Prostate gland (tissue), 2 donors: Measurements from ENCODE around the gene SPINK6. TPM values are rescaled to one million over a fixed set of nuclear protein-coding genes. Genes with fewer than 3 reads are reported as not detected.

Experiments
- DNase-seq: peaks from one replicate; pipeline ENCODE4 v3.0.0-alpha.2; 2019; ENCODE audit warnings: low spot score
- H3K27ac ChIP-seq, 2 donors: fragments of 200-600 bp; sonication (generic); 2 replicates each; pipeline ENCODE4 v1.5.1; 2017 to 2019
- H3K27me3 ChIP-seq: fragments of 200-600 bp; sonication (generic); replicated peaks from 2 replicates; pipeline ENCODE4 v1.5.1; 2019; ENCODE audit not compliant: insufficient read depth
- H3K36me3 ChIP-seq, 2 donors: fragments of 200-600 bp; sonication (generic); 1 replicate in 1 of 2; 2 replicates in 1 of 2; pipeline versions ENCODE4 v1.5.1 to v1.8.1; 2017 to 2019
- H3K4me1 ChIP-seq: fragments of 200-600 bp; sonication (generic); replicated peaks from 2 replicates; pipeline ENCODE4 v1.5.1; 2019
- H3K4me3 ChIP-seq, 2 donors: fragments of 200-600 bp; sonication (generic); 2 replicates each; pipeline ENCODE4 v1.5.1; 2017 to 2019
- H3K9me3 ChIP-seq: fragments of 200-600 bp; sonication (generic); 2 replicates; pipeline ENCODE4 v1.5.1; 2017
- POLR2A ChIP-seq: fragments of 450-650 bp; IDR thresholded peaks from one replicate; pipeline ENCODE4 v1.6.1; 2016; ENCODE audit warnings: antibody characterized with exemption, mild to moderate bottlenecking
- POLR2AphosphoS5 ChIP-seq: sonication (generic); formaldehyde crosslinking; IDR thresholded peaks from one replicate; pipeline ENCODE4 v1.6.1; 2017; ENCODE audit warnings: antibody characterized with exemption
- WGBS: methylation state at CpG from one replicate; pipeline ENCODE4 v1.1.5; 2018; 5-methylcytosine and 5-hydroxymethylcytosine counted together
- intact Hi-C: fragments of 100-400 bp; cut with DNase I; formaldehyde crosslinking; loops from one replicate; pipeline ENCODE4 v1.14.2; 2022
- total RNA-seq, 2 donors: library from RNA; depleted of rRNA; stranded (reverse); fragments of >200 nt; gene quantifications; one replicate each; pipeline ENCODE4 v1.1.0, GENCODE V29; 2016
- TF ChIP-seq, protein P1 (sequence below), 4 experiments: fragments of 200-600 bp in 2 of 4; fragments of 450-650 bp in 2 of 4; sonication (generic) in 2 of 4; IDR thresholded peaks; 1 replicate in 3 of 4; 2 replicates in 1 of 4; pipeline ENCODE4 v1.5.1; 2016 to 2019; ENCODE audit warnings: antibody characterized with exemption in 4 of 4, mild to moderate bottlenecking in 2 of 4, moderate library complexity in 2 of 4

The SPINK6 gene
- total RNA-seq, 2 donors from 2014 or later: not detected

DNA sequence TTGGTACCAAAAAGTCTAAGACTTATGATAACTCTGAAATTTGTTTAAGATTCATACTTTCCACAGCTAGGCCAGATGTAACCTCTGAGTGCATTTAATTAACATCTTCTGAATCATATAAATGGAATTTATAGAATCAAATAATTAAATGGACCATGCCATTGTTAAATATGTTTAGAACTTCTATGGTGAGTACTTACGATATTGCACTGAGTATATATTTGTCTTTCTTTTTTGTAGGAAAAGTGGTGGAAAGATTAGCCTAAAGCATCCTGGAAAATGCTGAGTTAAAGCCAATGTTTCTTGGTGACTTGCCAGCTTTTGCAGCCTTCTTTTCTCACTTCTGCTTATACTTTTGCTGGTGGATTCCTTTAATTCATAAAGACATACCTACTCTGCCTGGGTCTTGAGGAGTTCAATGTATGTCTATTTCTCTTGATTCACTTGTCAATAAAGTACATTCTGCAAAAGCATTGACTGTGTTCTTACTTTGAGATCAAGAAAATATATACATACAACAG is 11.9 kb downstream of the SPINK6 start:
- no peak for DNase-seq
- Histone ChIP-seq H3K9me3 (no peaks in the 10 kb centered on the region), H3K4me3 (no peak overlapping the region), H3K36me3 (no peaks in the 10 kb centered on the region), H3K27ac (no peak overlapping the region), H3K27me3 (no peaks in the 10 kb centered on the region), H3K4me1 (no peaks in the 10 kb centered on the region)
- 75% methylated on average over 1 of the region's 1 CpG for WGBS
- intact Hi-C loops: no loop called here
- TF ChIP-seq, protein P1, sequence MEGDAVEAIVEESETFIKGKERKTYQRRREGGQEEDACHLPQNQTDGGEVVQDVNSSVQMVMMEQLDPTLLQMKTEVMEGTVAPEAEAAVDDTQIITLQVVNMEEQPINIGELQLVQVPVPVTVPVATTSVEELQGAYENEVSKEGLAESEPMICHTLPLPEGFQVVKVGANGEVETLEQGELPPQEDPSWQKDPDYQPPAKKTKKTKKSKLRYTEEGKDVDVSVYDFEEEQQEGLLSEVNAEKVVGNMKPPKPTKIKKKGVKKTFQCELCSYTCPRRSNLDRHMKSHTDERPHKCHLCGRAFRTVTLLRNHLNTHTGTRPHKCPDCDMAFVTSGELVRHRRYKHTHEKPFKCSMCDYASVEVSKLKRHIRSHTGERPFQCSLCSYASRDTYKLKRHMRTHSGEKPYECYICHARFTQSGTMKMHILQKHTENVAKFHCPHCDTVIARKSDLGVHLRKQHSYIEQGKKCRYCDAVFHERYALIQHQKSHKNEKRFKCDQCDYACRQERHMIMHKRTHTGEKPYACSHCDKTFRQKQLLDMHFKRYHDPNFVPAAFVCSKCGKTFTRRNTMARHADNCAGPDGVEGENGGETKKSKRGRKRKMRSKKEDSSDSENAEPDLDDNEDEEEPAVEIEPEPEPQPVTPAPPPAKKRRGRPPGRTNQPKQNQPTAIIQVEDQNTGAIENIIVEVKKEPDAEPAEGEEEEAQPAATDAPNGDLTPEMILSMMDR (IDR thresholded peaks at IDR 0.05): no peak
- no peak for TF ChIP-seq POLR2A
- TF ChIP-seq POLR2AphosphoS5: no peak

DNA sequence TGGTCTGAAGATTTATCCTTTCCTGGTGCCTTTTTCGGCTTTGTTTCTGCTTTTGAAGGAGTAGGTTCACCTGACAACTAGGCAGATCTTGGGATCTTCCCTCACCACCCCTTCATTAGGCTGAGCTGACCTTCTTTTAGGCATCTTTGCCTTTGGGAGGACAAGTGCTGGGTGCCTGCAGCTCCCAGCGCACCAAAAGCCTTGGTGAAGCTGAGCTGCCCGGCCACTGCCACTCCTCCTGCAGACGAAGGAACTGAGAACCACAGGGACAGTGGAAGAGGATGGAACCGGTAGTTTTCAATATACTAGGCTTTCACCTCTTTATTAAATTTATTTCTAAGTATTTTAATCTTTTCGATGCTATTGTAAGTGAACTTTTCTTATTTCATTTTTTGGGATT is 18.7 kb downstream of the SPINK6 start:
- WGBS: 90% methylated on average over 6 of the region's 6 CpGs
- intact Hi-C loops: no loop called here
- Histone ChIP-seq H3K27me3 (no peaks in the 10 kb centered on the region), H3K27ac (no peak overlapping the region), H3K36me3 (no peaks in the 10 kb centered on the region), H3K4me3 (no peak overlapping the region), H3K9me3 (no peaks in the 10 kb centered on the region), H3K4me1 (no peaks in the 10 kb centered on the region)
- TF ChIP-seq POLR2AphosphoS5: no peak
- TF ChIP-seq POLR2A: no peak
- DNase-seq: no peak

DNA sequence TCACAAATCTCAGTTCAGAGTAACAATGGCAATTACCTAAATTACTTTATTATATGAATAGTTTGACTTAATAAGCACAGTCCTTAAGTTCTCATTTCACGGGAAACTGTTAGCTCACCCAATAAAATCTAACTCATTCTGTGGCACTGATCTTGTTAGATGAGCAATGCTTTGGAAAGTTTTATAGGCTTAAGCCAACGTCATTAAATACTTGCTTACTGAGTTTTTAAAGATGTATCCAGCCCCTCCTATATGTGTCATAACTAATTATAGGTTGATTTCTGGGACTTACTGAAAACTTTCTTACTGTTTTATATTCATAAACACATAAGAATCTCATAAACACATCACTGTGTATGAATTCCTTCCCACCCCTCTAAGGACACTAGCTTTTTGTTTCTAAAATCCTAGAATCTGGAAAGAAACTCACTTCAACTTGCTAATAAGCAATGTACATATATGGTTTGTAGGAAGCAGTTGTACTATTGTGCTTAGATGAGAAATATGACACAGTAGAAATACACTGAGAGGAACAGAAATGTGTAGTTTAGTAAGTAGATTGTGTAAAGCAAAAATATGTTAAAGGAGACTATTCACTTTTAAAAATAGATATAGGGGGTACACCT is 21.4 kb downstream of the SPINK6 start:
- intact Hi-C loops: no loop called here
- no peaks in the 10 kb centered on the region for H3K4me1 ChIP-seq
- no peaks in the 10 kb centered on the region for H3K9me3 ChIP-seq
- 9% methylated on average over 2 of the region's 2 CpGs for WGBS
- no peaks in the 10 kb centered on the region for H3K36me3 ChIP-seq
- DNase-seq: no peak
- no peak overlapping the region for H3K4me3 ChIP-seq
- no peaks in the 10 kb centered on the region for H3K27me3 ChIP-seq
- TF ChIP-seq POLR2AphosphoS5 (no peak), POLR2A (no peak)
- TF ChIP-seq, protein P1 (IDR thresholded peaks at IDR 0.05): no peak
- H3K27ac ChIP-seq: no peak overlapping the region

DNA sequence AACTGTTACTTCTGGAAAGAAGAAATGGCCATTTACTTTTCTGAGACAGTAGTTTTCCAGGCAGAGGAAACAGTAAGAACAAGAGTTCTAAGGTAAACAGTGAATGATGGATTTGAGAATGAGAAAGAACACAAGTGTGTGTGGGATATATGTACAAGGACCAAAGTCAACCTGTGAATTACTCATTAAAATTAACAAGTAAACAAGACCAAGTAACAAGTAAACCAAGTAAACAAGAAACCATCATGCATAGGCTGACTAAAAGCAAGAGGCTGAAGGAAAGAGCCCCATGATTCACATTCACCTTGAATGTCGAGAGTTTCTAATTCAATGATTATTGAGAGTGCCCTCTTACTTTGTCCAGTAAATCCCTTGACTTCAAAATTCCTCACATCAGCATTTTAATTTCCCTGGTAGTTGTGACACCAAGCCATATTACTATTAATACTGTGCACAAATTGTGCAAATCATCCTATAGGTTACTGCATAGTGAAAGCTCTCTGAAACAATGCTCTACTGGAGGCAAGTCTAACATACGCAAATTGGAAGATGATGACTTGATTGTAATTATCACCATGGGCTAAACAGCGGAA is 25.6 kb downstream of the SPINK6 start:
- no peaks in the 10 kb centered on the region for H3K4me1 ChIP-seq
- no peaks in the 10 kb centered on the region for H3K36me3 ChIP-seq
- WGBS: 93% methylated on average over 3 of the region's 3 CpGs
- H3K27ac ChIP-seq: no peak overlapping the region
- intact Hi-C loops: no loop called here
- H3K27me3 ChIP-seq: no peaks in the 10 kb centered on the region
- no peak for TF ChIP-seq POLR2AphosphoS5
- no peak for TF ChIP-seq POLR2A
- TF ChIP-seq, protein P1 (IDR thresholded peaks at IDR 0.05): no peak
- no peak overlapping the region for H3K4me3 ChIP-seq
- DNase-seq: no peak
- H3K9me3 ChIP-seq: no peaks in the 10 kb centered on the region

DNA sequence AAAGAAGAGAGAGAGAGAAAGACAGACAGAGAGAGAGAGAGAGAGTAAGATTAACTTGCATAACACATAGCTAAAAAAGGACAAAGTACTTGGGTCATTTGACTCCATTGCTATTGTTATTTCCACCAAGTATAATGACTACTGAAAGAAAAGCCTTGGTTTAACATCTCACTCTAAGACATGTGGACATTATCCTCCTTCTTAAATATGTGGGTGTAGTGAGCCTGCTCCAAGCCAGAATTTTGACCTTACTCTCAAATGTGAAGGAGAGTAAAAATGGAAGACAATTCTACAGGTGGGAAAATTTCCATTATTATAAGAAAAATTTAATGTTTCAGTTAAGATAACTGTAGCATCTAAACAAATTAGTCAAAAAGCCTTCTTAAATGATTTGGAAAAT is 27.0 kb downstream of the SPINK6 start:
- Histone ChIP-seq H3K27ac (no peak overlapping the region), H3K9me3 (no peaks in the 10 kb centered on the region), H3K27me3 (no peaks in the 10 kb centered on the region), H3K4me1 (no peaks in the 10 kb centered on the region), H3K4me3 (no peak overlapping the region), H3K36me3 (no peaks in the 10 kb centered on the region)
- DNase-seq: no peak
- TF ChIP-seq POLR2AphosphoS5 (no peak), POLR2A (no peak)
- TF ChIP-seq, protein P1 (IDR thresholded peaks at IDR 0.05): no peak
- intact Hi-C loops: no loop called here
